ENCODE data around the gene PIP4K2B.

Gene PIP4K2B

GRCh38 chr17:38809828-38810227 is 10.5 kb upstream of the PIP4K2B start:
- H3K9me3 ChIP-seq (ENCODE audit: insufficient read depth, low read depth, low read length): no peaks in the 10 kb centered on the region
- H3F3A ChIP-seq (ENCODE audit: low read depth): no peaks in the 10 kb centered on the region
- no peaks in the 10 kb centered on the region for H3K9me2 ChIP-seq (replicated peaks; ENCODE audit: low read depth, low read length)
- no peaks in the 10 kb centered on the region for H3K4me1 ChIP-seq (ENCODE audit: insufficient read depth, low read length, poor library complexity, severe bottlenecking)
- no peak overlapping the region for H3K4me3 ChIP-seq (ENCODE audit: low read length, poor library complexity, severe bottlenecking)
- no peaks in the 10 kb centered on the region for H3K79me2 ChIP-seq (ENCODE audit: insufficient read depth, low read length)
- no peaks in the 10 kb centered on the region for H3K27me3 ChIP-seq (ENCODE audit: insufficient read depth, low read length, poor library complexity, severe bottlenecking)
- peaks cover 65% of the 10 kb centered on the region for H3K36me3 ChIP-seq (ENCODE audit: insufficient read depth, low read length)
- no peaks in the 10 kb centered on the region for H4K20me1 ChIP-seq (ENCODE audit: insufficient read depth, low read length, poor library complexity, severe bottlenecking)
- H3K4me2 ChIP-seq (ENCODE audit: low read depth, low read length, poor library complexity, severe bottlenecking): no peak overlapping the region
- no peak overlapping the region for H2AFZ ChIP-seq (ENCODE audit: low read length)
- TF ChIP-seq CTCF (conservative IDR thresholded peaks at IDR 0.05; ENCODE audit: low read length) (no peak), EZH2phosphoT487 (IDR thresholded peaks at IDR 0.05; ENCODE audit: borderline replicate concordance) (no peak)
- H3K9ac ChIP-seq (ENCODE audit: low read depth, low read length, poor library complexity, severe bottlenecking): no peak overlapping the region

GRCh38 chr17:38800237-38800760 is 943 bp upstream of the PIP4K2B start:
- Histone ChIP-seq H3K36me3 (ENCODE audit: insufficient read depth, low read length) (peaks cover 35% of the 10 kb centered on the region), H3K9me2 (replicated peaks; ENCODE audit: low read depth, low read length) (no peaks in the 10 kb centered on the region), H3F3A (ENCODE audit: low read depth) (no peaks in the 10 kb centered on the region), H3K4me1 (ENCODE audit: insufficient read depth, low read length, poor library complexity, severe bottlenecking) (peaks cover 33% of the 10 kb centered on the region), H3K4me3 (ENCODE audit: low read length, poor library complexity, severe bottlenecking) (peak overlapping the region; percentile 91), H4K20me1 (ENCODE audit: insufficient read depth, low read length, poor library complexity, severe bottlenecking) (peaks cover 27% of the 10 kb centered on the region), H3K4me2 (ENCODE audit: low read depth, low read length, poor library complexity, severe bottlenecking) (peak overlapping the region; percentile 61), H2AFZ (ENCODE audit: low read length) (no peak overlapping the region), H3K79me2 (ENCODE audit: insufficient read depth, low read length) (peaks cover 38% of the 10 kb centered on the region), H3K9me3 (ENCODE audit: insufficient read depth, low read depth, low read length) (no peaks in the 10 kb centered on the region), H3K27me3 (ENCODE audit: insufficient read depth, low read length, poor library complexity, severe bottlenecking) (no peaks in the 10 kb centered on the region), H3K9ac (ENCODE audit: low read depth, low read length, poor library complexity, severe bottlenecking) (peak overlapping the region; percentile 86)
- TF ChIP-seq EZH2phosphoT487 (IDR thresholded peaks at IDR 0.05; ENCODE audit: borderline replicate concordance) (no peak), CTCF (conservative IDR thresholded peaks at IDR 0.05; ENCODE audit: low read length) (no peak)

- H3F3A ChIP-seq (ENCODE audit: low read depth): no peaks in the 10 kb centered on the region
- peak overlapping the region; percentile 85 for H2AFZ ChIP-seq (ENCODE audit: low read length)
- peak overlapping the region; percentile 99 for H3K4me2 ChIP-seq (ENCODE audit: low read depth, low read length, poor library complexity, severe bottlenecking)
- peaks cover 30% of the 10 kb centered on the region for H3K36me3 ChIP-seq (ENCODE audit: insufficient read depth, low read length)
- H3K9me2 ChIP-seq (replicated peaks; ENCODE audit: low read depth, low read length): no peaks in the 10 kb centered on the region
- peaks cover 32% of the 10 kb centered on the region for H4K20me1 ChIP-seq (ENCODE audit: insufficient read depth, low read length, poor library complexity, severe bottlenecking)
- H3K79me2 ChIP-seq (ENCODE audit: insufficient read depth, low read length): peaks cover 52% of the 10 kb centered on the region
- H3K9ac ChIP-seq (ENCODE audit: low read depth, low read length, poor library complexity, severe bottlenecking): peak overlapping the region; percentile 86
- H3K9me3 ChIP-seq (ENCODE audit: insufficient read depth, low read depth, low read length): no peaks in the 10 kb centered on the region
- H3K4me1 ChIP-seq (ENCODE audit: insufficient read depth, low read length, poor library complexity, severe bottlenecking): peaks cover 33% of the 10 kb centered on the region
- H3K4me3 ChIP-seq (ENCODE audit: low read length, poor library complexity, severe bottlenecking): peak overlapping the region; percentile 91
- H3K27me3 ChIP-seq (ENCODE audit: insufficient read depth, low read length, poor library complexity, severe bottlenecking): no peaks in the 10 kb centered on the region
- no peak for TF ChIP-seq EZH2phosphoT487 (IDR thresholded peaks at IDR 0.05; ENCODE audit: borderline replicate concordance)
- TF ChIP-seq CTCF (conservative IDR thresholded peaks at IDR 0.05; ENCODE audit: low read length): peak; percentile 20; the same call in 1 of the 2 replicates
These were observed 499 bp downstream of the PIP4K2B start for GRCh38 chr17:38798614-38799500.
